Endothelial cell of umbilical vein (primary cell): Measurements from ENCODE around the gene KIF3A. TPM values are rescaled to one million over a fixed set of nuclear protein-coding genes. Genes with fewer than 3 reads are reported as not detected.

ENCODE experiments used
- BruUV-seq: library from RNA; stranded (reverse); fragments of 400-500 nt; replicated peaks from 2 replicates; lab custom pipeline; 2021; lab: Mats Ljungman, UMichigan
- CTCF ChIA-PET: fragments of 300-600, 350-600 bp; sonication (Branson Sonifier 250); formaldehyde crosslinking; loops from one replicate; lab custom pipeline; 2021; ENCODE audit warnings: antibody characterized with exemption, inconsistent platforms; lab: Charles Lee
- POLR2A ChIA-PET: fragments of 300-600, 350-600 bp; sonication (Branson Sonifier 250); formaldehyde crosslinking; loops from one replicate; lab custom pipeline; 2021; ENCODE audit warnings: antibody characterized with exemption, inconsistent platforms; lab: Charles Lee
- DNase-seq: peaks from one replicate; pipeline ENCODE4 v3.0.0-alpha.2; 2011; ENCODE audit warnings: low read depth, low spot score
- FAIRE-seq: peaks from 2 replicates; lab custom pipeline; 2011; peaks lifted over from hg19 to GRCh38; lab: Jason Lieb, UNC
- H2AFZ ChIP-seq: 2 replicates; pipeline ENCODE4 v1.6.0; 2012; ENCODE audit warnings: low read depth, low read length, control low read depth, inconsistent platforms
- H3K27ac ChIP-seq: 2 replicates; pipeline ENCODE4 v1.5.1; 2011; ENCODE audit warnings: low read depth, mild to moderate bottlenecking, control low read depth, low read length, moderate library complexity; ENCODE audit not compliant: insufficient read depth
- H3K27me3 ChIP-seq, 2 experiments: 2 replicates each; pipeline versions ENCODE4 v1.6.0 to v1.6.1; 2011; ENCODE audit warnings: low read length in 2 of 2, mixed read lengths in 1 of 2; ENCODE audit not compliant: control insufficient read depth in 2 of 2, insufficient read depth in 2 of 2
- H3K36me3 ChIP-seq, 2 experiments: 2 replicates in 1 of 2; 3 replicates in 1 of 2; pipeline ENCODE4 v1.5.1; 2011; ENCODE audit warnings: low read length in 2 of 2, mild to moderate bottlenecking in 1 of 2, moderate library complexity in 1 of 2; ENCODE audit not compliant: control insufficient read depth in 2 of 2, insufficient read depth in 2 of 2; ENCODE audit errors: extremely low read depth in 1 of 2
- H3K4me1 ChIP-seq: 3 replicates; pipeline ENCODE4 v1.5.1; 2011; ENCODE audit warnings: mild to moderate bottlenecking, low read length; ENCODE audit not compliant: control insufficient read depth, insufficient read depth; ENCODE audit errors: extremely low read depth
- H3K4me2 ChIP-seq: 2 replicates; pipeline ENCODE4 v1.6.1; 2011; ENCODE audit warnings: low read length, control low read depth, mixed read lengths; ENCODE audit not compliant: insufficient read depth
- H3K4me3 ChIP-seq, 3 experiments: fragments of 200-600 bp in 1 of 3; sonication (generic), shearing (Covaris generic) in 1 of 3; replicated peaks in 1 of 3; 2 replicates each; pipeline ENCODE4 v1.5.1; 2011 to 2016; ENCODE audit warnings: control low read depth in 3 of 3, low read length in 3 of 3, mild to moderate bottlenecking in 2 of 3, inconsistent platforms in 1 of 3, low read depth in 1 of 3, moderate library complexity in 1 of 3; ENCODE audit not compliant: insufficient read depth in 1 of 3
- H3K79me2 ChIP-seq: 2 replicates; pipeline ENCODE4 v1.6.0; 2012; ENCODE audit warnings: low read length, inconsistent platforms; ENCODE audit not compliant: control insufficient read depth, insufficient read depth
- H3K9ac ChIP-seq: replicated peaks from 2 replicates; pipeline ENCODE3; 2011; ENCODE audit warnings: low read length, control low read depth; ENCODE audit not compliant: insufficient read depth; ENCODE audit errors: extremely low read depth
- H3K9me1 ChIP-seq: replicated peaks from 3 replicates; pipeline ENCODE4 v1.6.0; 2011; ENCODE audit warnings: mild to moderate bottlenecking, low read length; ENCODE audit not compliant: control insufficient read depth, insufficient read depth; ENCODE audit errors: extremely low read depth
- H3K9me3 ChIP-seq: replicated peaks from 2 replicates; pipeline ENCODE4 v1.5.1; 2012; ENCODE audit warnings: low read length, inconsistent platforms; ENCODE audit not compliant: control insufficient read depth, insufficient read depth
- H4K20me1 ChIP-seq: replicated peaks from 2 replicates; pipeline ENCODE3; 2011; ENCODE audit warnings: mild to moderate bottlenecking, low read length; ENCODE audit not compliant: control insufficient read depth, insufficient read depth; ENCODE audit errors: extremely low read depth
- CTCF ChIP-seq, 2 donors: IDR thresholded peaks; 1 replicate in 1 of 2; 2 replicates in 1 of 2; pipeline ENCODE4 v1.5.1; 2011; ENCODE audit warnings: low read length in 2 of 2, mild to moderate bottlenecking in 2 of 2, moderate library complexity in 2 of 2, control low read depth in 1 of 2, inconsistent platforms in 1 of 2, low read depth in 1 of 2; ENCODE audit not compliant: insufficient read depth in 1 of 2; ENCODE audit errors: extremely low read depth in 1 of 2
- FOS ChIP-seq: IDR thresholded peaks from 2 replicates; pipeline ENCODE4 v1.6.1; 2011; ENCODE audit warnings: mild to moderate bottlenecking, low read length, moderate library complexity, borderline replicate concordance; ENCODE audit not compliant: insufficient read depth
- GATA2 ChIP-seq: IDR thresholded peaks from 2 replicates; pipeline ENCODE4 v1.7.0; 2011; ENCODE audit warnings: low read depth, mild to moderate bottlenecking, moderate library complexity, mixed read lengths, low read length; ENCODE audit not compliant: insufficient read length, insufficient read depth
- JUN ChIP-seq: IDR thresholded peaks from 2 replicates; pipeline ENCODE4 v1.6.1; 2011; ENCODE audit warnings: borderline replicate concordance, low read depth; ENCODE audit not compliant: insufficient read length, insufficient read depth
- MYC ChIP-seq: IDR thresholded peaks from one replicate; pipeline ENCODE4 v1.6.1; 2011; ENCODE audit warnings: mild to moderate bottlenecking, low read depth, low read length
- dilution Hi-C: fragments of 300-500 bp; cut with MboI; formaldehyde crosslinking; loops from one replicate; pipeline ENCODE4 v1.15.0; 2019; ENCODE audit warnings: low sequenced_read_pairs; ENCODE audit not compliant: extremely low pct_ligation_motif_present
- intact Hi-C: fragments of 100-400 bp; cut with micrococcal nuclease; formaldehyde crosslinking; loops from one replicate; pipeline ENCODE4 v1.10.0; 2022
- polyA plus RNA-seq, 4 experiments: library from polyadenylated mRNA; depleted of rRNA in 3 of 4; stranded (reverse) in 3 of 4; unstranded in 1 of 4; fragments of >200 nt; gene quantifications; 2 replicates each; pipeline versions ENCODE4 v1.2.1 to v1.2.3, GENCODE V29; 2011 to 2012; ENCODE audit warnings: missing spikeins in 1 of 4
- total RNA-seq: library from RNA; stranded (reverse); gene quantifications from 2 replicates; pipeline ENCODE4 v1.2.3, GENCODE V29; 2021

KIF3A gene
- total and polyA plus RNA-seq, 2 donors (not counting 3 experiments of a cell fraction or from before 2014, with no cell fraction given), result 3.3 to 11.2 TPM

GRCh38 chr5:132750471-132751230 lies 13.3 kb upstream of the KIF3A start:
- DNase-seq (no peak), FAIRE-seq (no peak)
- Histone ChIP-seq H3K4me2 (no peak overlapping the region), H3K4me1 (peaks cover 5% of the 10 kb centered on the region), H3K9me1 (no peaks in the 10 kb centered on the region), H3K79me2 (no peaks in the 10 kb centered on the region), H4K20me1 (no peaks in the 10 kb centered on the region), H2AFZ (no peak overlapping the region), H3K9ac (no peak overlapping the region), H3K27me3 (peaks cover 0 to 2% of the 10 kb centered on the region in 2 experiments), H3K4me3 (no peak overlapping the region), H3K27ac (no peak overlapping the region), H3K9me3 (no peaks in the 10 kb centered on the region), H3K36me3 (no peaks in the 10 kb centered on the region)
- ChIA-PET CTCF (interaction anchor here (0.6 to 5.5 kb wide), 7 partner anchors 11 to 363 kb away, joined by 3 to 48 read pairs (median 3); partner anchors contain the start of gene SOWAHA), POLR2A (no interaction called here)
- TF ChIP-seq CTCF (IDR thresholded peaks at IDR 0.05; ENCODE audit: extremely low read depth in 1 of 2, insufficient read depth in 1 of 2, low read depth in 1 of 2, low read length in 2 of 2) (no peak), JUN (no peak), FOS (no peak), MYC (no peak), GATA2 (no peak)
- no TSS peak for BruUV-seq
- dilution Hi-C loops (no loop called here), intact Hi-C loops (no loop called here)
